OCI-LY1 (cell line): Measurements from ENCODE around the gene KCNMB4.

Source experiments
- H2AFZ ChIP-seq: fragments of 200-600 bp; sonication (generic), shearing (Covaris generic); 2 replicates; pipeline ENCODE4 v1.6.0; 2014; ENCODE audit warnings: antibody characterized with exemption, mild to moderate bottlenecking, low read length
- H3F3A ChIP-seq: fragments of 200-600 bp; sonication (generic), shearing (Covaris generic); 2 replicates; pipeline ENCODE4 v1.6.0; 2014; ENCODE audit warnings: mild to moderate bottlenecking, antibody characterized with exemption, low read length, moderate library complexity; ENCODE audit not compliant: insufficient read depth
- H3K27ac ChIP-seq: fragments of 200-600 bp; sonication (generic); 2 replicates; pipeline ENCODE4 v1.5.1; 2014; ENCODE audit warnings: low read length, mixed run types, mild to moderate bottlenecking, low read depth; ENCODE audit not compliant: poor library complexity, severe bottlenecking
- H3K27me3 ChIP-seq: fragments of 200-600 bp; sonication (generic); 2 replicates; pipeline ENCODE4 v1.6.0; 2014; ENCODE audit warnings: antibody characterized with exemption, mild to moderate bottlenecking, low read length, moderate library complexity; ENCODE audit not compliant: insufficient read depth
- H3K36me3 ChIP-seq: fragments of 200-600 bp; sonication (generic); 2 replicates; pipeline ENCODE4 v1.6.1; 2014; ENCODE audit warnings: mild to moderate bottlenecking, antibody characterized with exemption, low read length, moderate library complexity, mixed read lengths; ENCODE audit not compliant: insufficient read depth
- H3K4me1 ChIP-seq: fragments of 200-600 bp; sonication (generic); 2 replicates; pipeline ENCODE4 v1.5.1; 2014; ENCODE audit warnings: mild to moderate bottlenecking, low read length, moderate library complexity; ENCODE audit not compliant: insufficient read depth, severe bottlenecking
- H3K4me2 ChIP-seq: fragments of 200-600 bp; sonication (generic), shearing (Covaris generic); 2 replicates; pipeline ENCODE4 v1.6.1; 2014; ENCODE audit warnings: low read length
- H3K4me3 ChIP-seq: fragments of 200-600 bp; sonication (generic); 2 replicates; pipeline ENCODE4 v1.5.1; 2014; ENCODE audit warnings: low read length, low read depth, mild to moderate bottlenecking, mixed read lengths; ENCODE audit not compliant: poor library complexity, severe bottlenecking
- H3K79me2 ChIP-seq: fragments of 200-600 bp; shearing (Covaris generic); 2 replicates; pipeline ENCODE4 v1.6.1; 2016; ENCODE audit warnings: mixed run types, low read length, mixed read lengths; ENCODE audit not compliant: insufficient read depth
- H3K9ac ChIP-seq: fragments of 200-600 bp; sonication (generic), shearing (Covaris generic); 2 replicates; pipeline ENCODE4 v1.6.1; 2014; ENCODE audit warnings: mild to moderate bottlenecking, low read length, mixed read lengths
- H3K9me2 ChIP-seq: fragments of 200-600 bp; sonication (generic), shearing (Covaris generic); 2 replicates; pipeline ENCODE4 v1.6.1; 2014; ENCODE audit warnings: low read depth, mild to moderate bottlenecking, low read length, mixed read lengths
- H3K9me3 ChIP-seq: fragments of 200-600 bp; shearing (Covaris generic); 2 replicates; pipeline ENCODE4 v1.6.1; 2014; ENCODE audit warnings: low read length, mixed read lengths
- H4K20me1 ChIP-seq: fragments of 200-600 bp; sonication (generic), shearing (Covaris generic); 2 replicates; pipeline ENCODE4 v1.6.0; 2016; ENCODE audit warnings: mild to moderate bottlenecking, low read length; ENCODE audit not compliant: insufficient read depth
- EZH2 ChIP-seq: fragments of 200-600 bp; sonication (generic), shearing (Covaris generic); IDR thresholded peaks from 2 replicates; pipeline ENCODE4 v1.8.0; 2017; ENCODE audit warnings: borderline replicate concordance, mixed run types, mild to moderate bottlenecking, antibody characterized with exemption, low read length, moderate library complexity, mixed read lengths
- TF ChIP-seq, protein P1 (sequence below): fragments of 200-600 bp; sonication (generic), shearing (Covaris generic); IDR thresholded peaks from 2 replicates; pipeline ENCODE4 v1.5.1; 2017; ENCODE audit warnings: mild to moderate bottlenecking, antibody characterized with exemption, low read length, moderate library complexity, mixed read lengths

The KCNMB4 gene

DNA sequence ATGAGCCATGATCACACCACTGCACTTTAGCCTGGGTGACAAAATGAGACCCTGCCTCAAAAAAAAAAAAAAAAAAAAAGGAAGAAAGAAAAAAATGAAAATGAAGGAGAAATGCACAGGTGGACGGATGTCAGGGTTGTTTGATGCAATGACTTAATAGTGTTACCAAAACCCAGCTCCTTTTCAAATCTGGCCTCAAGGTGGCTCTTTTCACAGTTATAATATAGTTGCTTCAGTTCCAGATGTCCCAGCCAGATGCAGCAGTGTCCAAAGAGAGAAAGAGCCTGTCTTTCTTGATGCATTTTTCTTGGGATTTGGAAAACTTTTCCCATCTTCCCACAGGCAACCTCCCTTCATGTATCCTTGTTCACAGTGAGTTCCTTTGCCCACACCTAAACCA lies 36.5 kb downstream of the KCNMB4 start:
- Histone ChIP-seq H3K4me2 (no peak overlapping the region), H3K9ac (no peak overlapping the region), H4K20me1 (no peaks in the 10 kb centered on the region), H3K27me3 (no peaks in the 10 kb centered on the region), H3K4me3 (no peak overlapping the region), H3F3A (no peaks in the 10 kb centered on the region), H3K9me2 (no peaks in the 10 kb centered on the region), H2AFZ (no peak overlapping the region), H3K79me2 (no peaks in the 10 kb centered on the region), H3K9me3 (no peaks in the 10 kb centered on the region), H3K4me1 (no peaks in the 10 kb centered on the region), H3K27ac (no peak overlapping the region), H3K36me3 (peaks cover 80% of the 10 kb centered on the region)
- no peak for TF ChIP-seq EZH2
- TF ChIP-seq, protein P1, sequence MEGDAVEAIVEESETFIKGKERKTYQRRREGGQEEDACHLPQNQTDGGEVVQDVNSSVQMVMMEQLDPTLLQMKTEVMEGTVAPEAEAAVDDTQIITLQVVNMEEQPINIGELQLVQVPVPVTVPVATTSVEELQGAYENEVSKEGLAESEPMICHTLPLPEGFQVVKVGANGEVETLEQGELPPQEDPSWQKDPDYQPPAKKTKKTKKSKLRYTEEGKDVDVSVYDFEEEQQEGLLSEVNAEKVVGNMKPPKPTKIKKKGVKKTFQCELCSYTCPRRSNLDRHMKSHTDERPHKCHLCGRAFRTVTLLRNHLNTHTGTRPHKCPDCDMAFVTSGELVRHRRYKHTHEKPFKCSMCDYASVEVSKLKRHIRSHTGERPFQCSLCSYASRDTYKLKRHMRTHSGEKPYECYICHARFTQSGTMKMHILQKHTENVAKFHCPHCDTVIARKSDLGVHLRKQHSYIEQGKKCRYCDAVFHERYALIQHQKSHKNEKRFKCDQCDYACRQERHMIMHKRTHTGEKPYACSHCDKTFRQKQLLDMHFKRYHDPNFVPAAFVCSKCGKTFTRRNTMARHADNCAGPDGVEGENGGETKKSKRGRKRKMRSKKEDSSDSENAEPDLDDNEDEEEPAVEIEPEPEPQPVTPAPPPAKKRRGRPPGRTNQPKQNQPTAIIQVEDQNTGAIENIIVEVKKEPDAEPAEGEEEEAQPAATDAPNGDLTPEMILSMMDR, result peak; percentile 29; the same call in 1 of the 2 replicates

DNA sequence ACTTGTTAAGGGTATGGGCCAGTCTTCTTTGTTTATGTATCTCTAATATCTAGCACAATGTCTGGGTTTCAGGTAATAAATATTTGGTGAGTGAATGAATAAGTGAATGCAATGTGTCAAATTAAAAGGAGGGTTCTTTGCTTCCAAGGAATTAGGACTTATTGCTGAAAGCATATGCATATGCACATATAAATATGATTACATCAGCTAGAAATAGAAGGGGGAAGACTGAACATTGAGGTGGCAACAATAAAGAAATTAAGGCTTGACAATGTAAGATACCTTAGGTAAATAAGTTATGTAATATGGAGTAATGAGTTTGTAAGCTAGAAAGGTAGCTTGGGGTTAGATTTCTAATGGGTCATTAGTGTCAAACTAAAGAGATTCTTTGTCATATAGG lies 37.7 kb downstream of the KCNMB4 start:
- TF ChIP-seq, protein P1, result no peak
- no peak for TF ChIP-seq EZH2
- Histone ChIP-seq H3K9me2 (no peaks in the 10 kb centered on the region), H3K27me3 (no peaks in the 10 kb centered on the region), H3K36me3 (peaks cover 82% of the 10 kb centered on the region), H3K4me3 (no peak overlapping the region), H3K79me2 (no peaks in the 10 kb centered on the region), H4K20me1 (no peaks in the 10 kb centered on the region), H3F3A (no peaks in the 10 kb centered on the region), H3K4me2 (no peak overlapping the region), H2AFZ (no peak overlapping the region), H3K9me3 (no peaks in the 10 kb centered on the region), H3K27ac (no peak overlapping the region), H3K4me1 (no peaks in the 10 kb centered on the region), H3K9ac (no peak overlapping the region)

DNA sequence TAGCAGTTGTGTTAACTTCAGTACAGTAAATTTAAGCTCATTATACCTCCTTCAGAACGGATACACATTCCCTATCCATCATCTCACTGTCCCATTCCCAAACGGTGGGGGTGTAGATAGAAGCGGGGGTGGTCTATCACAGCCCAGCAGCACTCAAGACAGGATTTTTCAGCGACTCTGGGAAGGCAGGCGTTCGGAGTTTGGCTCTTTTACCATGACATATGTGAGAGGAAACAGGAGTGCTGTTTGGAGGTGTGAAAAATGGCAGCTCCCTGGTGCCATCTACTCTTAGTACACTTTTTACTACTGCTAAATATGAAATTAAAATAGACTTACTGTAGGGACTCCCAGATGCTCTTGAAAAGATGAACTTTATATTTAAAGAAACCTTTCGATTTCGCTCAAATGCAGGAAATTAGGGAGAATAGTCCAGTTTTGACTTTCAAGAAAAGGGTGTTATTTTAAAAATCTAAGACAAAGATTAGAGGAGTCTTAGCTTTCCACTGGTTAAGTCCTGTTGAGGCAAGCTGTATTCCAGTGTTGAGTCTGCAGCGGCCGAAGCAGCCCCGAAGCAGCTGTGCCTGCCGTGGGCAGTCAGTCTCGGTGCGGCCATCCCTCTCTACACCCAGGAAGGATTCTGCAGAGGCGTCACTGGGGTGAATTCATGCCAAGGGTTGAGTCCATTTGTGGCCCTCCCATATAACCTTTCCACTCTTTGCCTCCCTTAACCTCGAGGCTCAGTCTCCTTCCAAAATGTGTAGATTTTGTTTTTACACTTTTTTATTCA lies 42.1 kb downstream of the KCNMB4 start:
- Histone ChIP-seq H3K4me1 (no peaks in the 10 kb centered on the region), H3F3A (no peaks in the 10 kb centered on the region), H3K4me2 (no peak overlapping the region), H3K79me2 (no peaks in the 10 kb centered on the region), H3K9me3 (no peaks in the 10 kb centered on the region), H2AFZ (no peak overlapping the region), H3K4me3 (no peak overlapping the region), H3K27me3 (no peaks in the 10 kb centered on the region), H3K9me2 (no peaks in the 10 kb centered on the region), H3K9ac (no peak overlapping the region), H3K27ac (no peak overlapping the region), H3K36me3 (peaks cover 69% of the 10 kb centered on the region), H4K20me1 (no peaks in the 10 kb centered on the region)
- no peak for TF ChIP-seq EZH2
- TF ChIP-seq, protein P1, result no peak
